Activated CD4-positive, alpha-beta T cell treated with anti-CD3 and anti-CD28 coated beads, Interleukin-2, Interleukin-6, amounts not matched to agents 100 ng/mL and 50 ng/mL, durations not matched to agents 16 hours and 8 hours (primary cell): Measurements from ENCODE around the gene KRTAP4-6.
"Not testable (repeated sequence)": the region's sequence is repeated elsewhere in the genome, so short reads cannot be mapped to it uniquely, and the experiment has no call there.

Experiments used
- DNase-seq: peaks from one replicate; pipeline ENCODE4 v3.0.0-alpha.2; 2020

The KRTAP4-6 gene

GRCh38 chr17:41104386-41105038 lies 35.8 kb downstream of the KRTAP4-6 start:
- not testable (repeated sequence) for DNase-seq

GRCh38 chr17:41103896-41104295 lies 36.4 kb downstream of the KRTAP4-6 start:
- no peak for DNase-seq

- DNase-seq = no peak
These were observed 38.6 kb downstream of the KRTAP4-6 start, which contains the start of gene KRTAP4-16 for GRCh38 chr17:41101586-41102259. Gene KRTAP4-16, minus strand, starts transcription at chr17:41102209. Its CDS starts 0 bp downstream, at chr17:41102209.

- not testable (repeated sequence) for DNase-seq
These were observed 40.5 kb downstream of the KRTAP4-6 start for GRCh38 chr17:41099682-41100480.

- DNase-seq = no peak
These were observed 41.9 kb downstream of the KRTAP4-6 start for GRCh38 chr17:41098481-41098880.

- DNase-seq = no peak
These were observed 42.3 kb downstream of the KRTAP4-6 start, which contains the start of gene KRTAP4-8 for GRCh38 chr17:41098042-41098441. Gene KRTAP4-8, minus strand, starts transcription at chr17:41098142. Its CDS starts 58 bp downstream, at chr17:41098084.

- DNase-seq = no peak
These were observed 44.3 kb downstream of the KRTAP4-6 start for GRCh38 chr17:41096055-41096454.
